GM12801 (cell line): ENCODE measurements around the gene COX4I1.

Source experiments
- TF ChIP-seq, protein P1 (sequence below): IDR thresholded peaks from one replicate; pipeline ENCODE4 v1.5.1; 2011; ENCODE audit warnings: control low read depth; ENCODE audit not compliant: insufficient read length; ENCODE audit errors: extremely low read depth

The COX4I1 gene

DNA sequence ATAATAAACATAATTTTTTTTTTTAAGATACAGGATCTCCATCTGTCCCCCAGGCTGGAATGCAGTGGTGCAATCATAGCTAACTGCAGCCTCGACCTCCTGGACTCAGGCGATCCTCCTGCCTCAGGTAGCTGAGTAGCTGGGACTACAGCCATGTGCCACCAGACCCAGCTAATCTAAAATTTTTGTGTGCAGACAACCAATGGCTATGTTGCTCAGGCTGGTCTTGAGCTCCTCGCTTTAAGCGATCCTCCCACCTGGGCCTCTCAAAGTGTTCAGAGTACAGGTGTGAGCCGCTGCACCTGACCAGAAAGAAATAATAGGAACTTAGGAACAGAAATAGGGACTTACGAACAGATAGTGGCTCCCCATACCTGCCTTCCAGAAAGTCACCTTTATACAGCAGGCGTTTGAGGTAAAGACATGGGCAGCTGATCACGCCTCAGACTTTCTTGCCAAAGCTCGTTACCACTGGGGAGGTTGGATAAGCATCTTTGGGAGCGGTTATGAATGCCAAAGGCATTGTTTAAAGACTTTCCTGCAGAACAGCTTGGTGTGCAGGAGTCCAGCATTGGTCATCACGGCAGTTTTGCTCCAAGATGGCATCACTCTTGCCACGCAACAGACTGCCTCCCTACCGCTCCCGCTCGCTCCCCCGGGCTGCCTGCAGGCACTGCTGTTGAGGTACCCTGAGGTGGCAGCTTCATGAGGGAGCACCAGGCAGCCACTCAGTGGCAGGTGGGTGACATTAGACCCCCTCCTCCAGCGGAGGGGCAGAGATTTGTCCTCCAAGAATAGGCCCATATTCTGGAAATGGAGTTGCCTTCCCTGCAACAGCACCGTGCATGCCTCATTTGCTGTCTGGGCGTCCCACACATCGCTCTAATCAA is 13.6 kb downstream of the COX4I1 start:
- TF ChIP-seq, protein P1, sequence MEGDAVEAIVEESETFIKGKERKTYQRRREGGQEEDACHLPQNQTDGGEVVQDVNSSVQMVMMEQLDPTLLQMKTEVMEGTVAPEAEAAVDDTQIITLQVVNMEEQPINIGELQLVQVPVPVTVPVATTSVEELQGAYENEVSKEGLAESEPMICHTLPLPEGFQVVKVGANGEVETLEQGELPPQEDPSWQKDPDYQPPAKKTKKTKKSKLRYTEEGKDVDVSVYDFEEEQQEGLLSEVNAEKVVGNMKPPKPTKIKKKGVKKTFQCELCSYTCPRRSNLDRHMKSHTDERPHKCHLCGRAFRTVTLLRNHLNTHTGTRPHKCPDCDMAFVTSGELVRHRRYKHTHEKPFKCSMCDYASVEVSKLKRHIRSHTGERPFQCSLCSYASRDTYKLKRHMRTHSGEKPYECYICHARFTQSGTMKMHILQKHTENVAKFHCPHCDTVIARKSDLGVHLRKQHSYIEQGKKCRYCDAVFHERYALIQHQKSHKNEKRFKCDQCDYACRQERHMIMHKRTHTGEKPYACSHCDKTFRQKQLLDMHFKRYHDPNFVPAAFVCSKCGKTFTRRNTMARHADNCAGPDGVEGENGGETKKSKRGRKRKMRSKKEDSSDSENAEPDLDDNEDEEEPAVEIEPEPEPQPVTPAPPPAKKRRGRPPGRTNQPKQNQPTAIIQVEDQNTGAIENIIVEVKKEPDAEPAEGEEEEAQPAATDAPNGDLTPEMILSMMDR = no peak

DNA sequence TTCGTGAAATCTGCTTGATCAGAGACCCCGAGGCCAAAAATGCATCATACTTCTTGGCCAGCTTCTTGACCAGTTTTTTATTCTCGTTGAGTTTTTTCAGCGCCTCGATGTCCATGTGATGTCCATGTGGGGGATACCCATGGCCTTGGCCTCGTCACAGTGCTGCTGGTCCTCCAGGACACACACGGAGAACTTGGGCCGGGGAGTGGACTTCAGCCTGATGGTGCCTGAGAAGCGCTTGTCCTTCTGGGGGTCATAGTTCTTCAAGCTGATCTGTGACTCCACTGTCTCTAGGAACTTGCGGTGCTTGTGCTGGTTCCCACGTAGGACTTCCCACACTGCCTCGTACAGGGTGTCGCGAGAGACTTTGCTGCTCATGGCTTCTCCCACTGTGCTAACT is 16.7 kb downstream of the COX4I1 start:
- TF ChIP-seq, protein P1 = no peak

DNA sequence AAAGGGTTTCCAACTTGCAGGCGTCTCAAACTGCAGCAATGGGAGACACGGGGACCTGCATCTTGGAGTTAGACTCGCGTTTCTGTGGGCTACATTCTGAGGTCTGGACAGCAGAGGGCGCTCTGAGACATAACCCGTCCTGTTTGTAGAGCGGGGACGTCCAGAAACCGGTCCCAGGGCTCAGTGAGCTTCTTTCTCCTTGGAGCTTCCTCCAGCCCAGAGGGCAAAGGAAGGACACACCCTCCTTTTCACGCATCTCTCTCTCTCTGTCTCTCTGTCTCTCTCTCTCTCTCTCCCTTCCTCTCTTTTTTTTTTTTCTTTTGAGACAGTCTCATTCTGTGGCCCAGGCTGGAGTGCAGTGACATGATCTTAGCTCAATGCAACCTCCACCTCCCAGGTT is 19.8 kb downstream of the COX4I1 start:
- TF ChIP-seq, protein P1 = no peak

DNA sequence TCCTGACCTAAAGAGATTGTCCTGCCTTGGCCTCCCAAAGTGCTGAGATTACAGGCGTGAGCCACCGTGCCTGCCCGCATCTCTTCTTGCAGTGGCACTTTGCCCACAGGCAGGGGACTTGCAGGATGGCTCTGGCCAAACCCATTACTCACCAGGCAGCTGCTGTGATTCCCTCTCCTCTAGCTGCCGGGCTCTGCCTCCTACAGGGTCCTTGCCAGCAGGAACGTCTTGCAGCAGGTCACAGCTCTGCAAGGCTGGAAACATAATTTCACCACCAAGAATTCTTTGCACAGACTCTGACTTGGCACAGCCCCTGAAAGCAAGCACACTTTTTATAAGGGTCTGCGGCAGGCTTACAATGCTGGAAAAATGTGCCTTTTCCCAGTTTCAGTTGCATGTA is 20.3 kb downstream of the COX4I1 start:
- TF ChIP-seq, protein P1 = no peak

DNA sequence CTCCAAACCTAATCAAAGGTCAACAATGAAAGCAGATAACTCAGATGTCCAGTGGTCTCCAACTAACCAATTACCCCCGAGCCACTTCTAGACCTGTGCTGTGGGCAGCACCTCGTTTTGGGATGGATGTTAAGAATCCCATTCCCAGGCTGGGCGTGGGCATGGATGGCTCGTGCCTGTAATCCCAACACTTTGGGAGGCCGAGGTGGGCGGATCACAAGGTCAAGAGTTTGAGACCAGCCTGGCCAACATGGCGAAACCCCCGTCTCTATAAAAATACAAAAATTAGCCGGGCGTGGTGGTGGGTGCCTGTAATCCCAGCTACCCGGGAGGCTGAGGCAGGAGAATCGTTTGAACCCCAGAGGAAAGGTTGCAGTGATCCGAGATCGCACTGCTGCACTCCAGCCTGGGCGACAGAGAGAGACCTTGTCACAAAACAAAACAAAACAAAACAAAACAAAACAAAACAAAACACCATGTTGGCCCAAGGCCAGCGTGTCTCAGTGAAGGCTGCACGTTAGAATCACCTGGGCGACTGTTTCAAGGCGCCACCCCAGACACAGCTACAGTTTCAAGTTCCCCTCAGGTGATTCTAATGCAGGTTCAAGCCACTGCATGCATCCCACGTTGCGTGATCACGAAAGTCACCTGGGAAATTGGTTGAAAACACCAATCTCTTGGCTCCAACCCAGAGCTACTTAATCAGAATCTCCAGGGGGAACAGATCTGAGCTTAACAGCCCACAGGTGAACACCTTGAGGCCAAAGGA is 21.3 kb downstream of the COX4I1 start:
- TF ChIP-seq, protein P1 = no peak

DNA sequence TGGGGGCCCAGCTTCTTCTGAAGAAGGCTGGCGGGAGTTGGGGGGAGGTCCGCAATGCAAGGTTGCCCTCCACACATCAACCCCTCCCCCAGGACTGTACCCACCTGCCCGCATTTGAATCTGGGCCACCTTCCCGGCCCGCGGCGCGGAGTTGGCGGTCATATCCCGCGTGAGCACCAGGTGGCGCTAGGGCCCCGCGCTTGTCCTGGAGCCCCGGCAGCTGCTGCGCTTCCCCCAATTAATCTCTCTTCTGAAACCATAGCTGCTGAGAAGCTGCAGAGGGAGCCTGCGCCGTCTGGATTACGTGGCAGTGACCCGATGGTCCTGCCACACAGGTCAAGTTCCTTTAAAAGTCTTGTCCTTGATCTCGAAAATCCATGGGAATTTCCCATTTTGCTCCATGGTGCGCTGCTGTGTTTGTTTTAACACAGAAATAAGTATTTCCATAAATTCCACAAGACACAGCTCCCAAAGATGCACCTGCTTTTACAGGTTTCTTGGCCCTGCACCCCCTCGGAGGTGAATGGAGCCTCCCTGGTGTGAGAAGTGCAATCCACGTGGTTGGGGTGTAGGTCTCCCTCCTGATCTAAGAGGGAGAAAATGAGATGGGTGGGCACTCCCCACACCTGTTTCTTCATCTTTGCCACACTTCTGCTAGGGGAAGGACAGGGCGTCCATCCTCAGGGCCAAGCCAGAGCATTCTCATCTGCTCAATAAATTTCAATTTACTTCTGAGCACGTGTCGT is 22.1 kb downstream of the COX4I1 start:
- TF ChIP-seq, protein P1 = peak; percentile 45

DNA sequence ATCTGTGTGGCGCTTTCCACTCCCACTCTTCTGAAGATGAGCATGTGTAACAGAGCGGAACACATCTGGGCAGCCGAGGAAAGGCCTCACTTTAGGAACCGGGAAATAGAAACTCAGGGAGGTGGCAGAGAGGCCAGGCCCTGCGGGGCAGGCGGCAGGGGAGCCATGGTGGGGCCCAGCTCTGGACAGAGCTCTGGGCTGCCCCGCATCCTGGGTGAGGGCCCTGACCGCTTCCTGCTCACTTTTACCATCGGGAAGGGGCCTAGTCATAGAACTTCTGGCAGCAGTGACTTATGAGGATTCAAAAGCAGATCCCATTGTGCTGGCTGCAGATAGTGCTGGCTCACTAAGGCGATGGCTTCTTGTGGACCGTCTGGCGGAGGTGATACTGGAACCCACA is 22.6 kb downstream of the COX4I1 start:
- TF ChIP-seq, protein P1 = no peak
